Adrenal gland (tissue), 5 donors: ENCODE measurements around the gene TGFB2.

ENCODE experiments used
- POLR2A ChIP-seq, 2 donors: fragments of 450-650 bp; IDR thresholded peaks; one replicate each; pipeline ENCODE4 v1.6.1; 2017; ENCODE audit warnings: antibody characterized with exemption in 2 of 2, mild to moderate bottlenecking in 2 of 2, moderate library complexity in 1 of 2
- TF ChIP-seq, protein P1 (sequence below), 6 experiments: fragments of 450-650 bp in 4 of 6; fragments of 200-600 bp in 2 of 6; sonication (generic) in 1 of 6; IDR thresholded peaks; 1 replicate in 5 of 6; 2 replicates in 1 of 6; pipeline versions ENCODE4 v1.5.1 to v1.8.0; 2016 to 2021; ENCODE audit warnings: antibody characterized with exemption in 6 of 6, mild to moderate bottlenecking in 2 of 6, moderate library complexity in 1 of 6
- donor health status: DM: no; HTN: no; CAD: no.

DNA sequence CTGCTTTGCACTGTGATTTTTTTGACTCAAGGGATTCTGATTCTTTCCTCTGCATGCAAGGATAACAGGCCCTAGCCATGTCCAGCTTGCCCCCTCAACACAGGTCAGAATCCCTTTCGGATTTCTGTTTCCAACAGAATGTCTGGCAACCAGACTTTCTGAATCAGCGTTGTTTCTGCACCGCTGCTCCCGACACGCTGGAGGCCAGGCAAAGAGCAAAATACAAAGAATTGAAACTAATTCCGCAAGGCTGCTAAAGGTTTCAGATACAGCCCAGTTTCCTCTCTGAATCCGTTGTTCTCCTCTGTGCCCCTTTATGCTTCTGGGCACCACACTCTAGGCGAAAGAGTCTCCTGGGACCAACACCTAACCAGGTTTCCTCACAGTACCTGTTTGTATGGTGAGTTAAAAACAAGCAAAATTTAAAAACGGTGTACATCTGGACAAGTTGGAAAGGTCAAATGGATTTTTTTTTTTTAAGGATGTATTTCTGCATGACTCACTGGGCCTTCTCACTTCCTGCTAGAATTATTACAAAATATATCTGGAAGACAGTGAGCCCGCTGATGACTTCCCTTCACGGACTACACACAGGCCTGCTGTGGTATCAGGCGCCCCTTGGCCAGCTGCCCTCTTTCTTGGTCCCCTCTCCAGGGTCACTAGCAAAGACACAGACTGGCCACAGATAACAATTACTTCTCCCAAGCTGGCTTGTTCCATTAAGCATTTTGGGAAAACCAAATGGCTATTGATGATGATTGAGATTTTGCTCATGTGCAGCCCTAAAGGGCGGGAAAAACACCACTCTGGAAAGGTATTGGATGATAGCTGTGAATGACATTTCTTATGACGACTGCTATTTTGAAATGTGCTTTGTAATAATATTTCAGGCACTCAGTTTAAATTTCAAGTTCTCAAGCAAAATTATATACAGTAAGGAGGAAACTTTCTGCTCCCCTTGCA lies 118.3 kb downstream of the TGFB2 start:
- TF ChIP-seq POLR2A (IDR thresholded peaks at IDR 0.05): no peak
- TF ChIP-seq, protein P1, sequence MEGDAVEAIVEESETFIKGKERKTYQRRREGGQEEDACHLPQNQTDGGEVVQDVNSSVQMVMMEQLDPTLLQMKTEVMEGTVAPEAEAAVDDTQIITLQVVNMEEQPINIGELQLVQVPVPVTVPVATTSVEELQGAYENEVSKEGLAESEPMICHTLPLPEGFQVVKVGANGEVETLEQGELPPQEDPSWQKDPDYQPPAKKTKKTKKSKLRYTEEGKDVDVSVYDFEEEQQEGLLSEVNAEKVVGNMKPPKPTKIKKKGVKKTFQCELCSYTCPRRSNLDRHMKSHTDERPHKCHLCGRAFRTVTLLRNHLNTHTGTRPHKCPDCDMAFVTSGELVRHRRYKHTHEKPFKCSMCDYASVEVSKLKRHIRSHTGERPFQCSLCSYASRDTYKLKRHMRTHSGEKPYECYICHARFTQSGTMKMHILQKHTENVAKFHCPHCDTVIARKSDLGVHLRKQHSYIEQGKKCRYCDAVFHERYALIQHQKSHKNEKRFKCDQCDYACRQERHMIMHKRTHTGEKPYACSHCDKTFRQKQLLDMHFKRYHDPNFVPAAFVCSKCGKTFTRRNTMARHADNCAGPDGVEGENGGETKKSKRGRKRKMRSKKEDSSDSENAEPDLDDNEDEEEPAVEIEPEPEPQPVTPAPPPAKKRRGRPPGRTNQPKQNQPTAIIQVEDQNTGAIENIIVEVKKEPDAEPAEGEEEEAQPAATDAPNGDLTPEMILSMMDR (IDR thresholded peaks at IDR 0.05): no peak
